GM21360 (cell line): ENCODE data around the gene SCAMP5.

Experiments used
- ATAC-seq: cut with Tn5 transposase; IDR thresholded peaks from one replicate; pipeline ENCODE4 v1.9.1; 2021; ENCODE audit warnings: mild to moderate bottlenecking, moderate library complexity; ENCODE audit not compliant: unreplicated experiment

SCAMP5 gene

DNA sequence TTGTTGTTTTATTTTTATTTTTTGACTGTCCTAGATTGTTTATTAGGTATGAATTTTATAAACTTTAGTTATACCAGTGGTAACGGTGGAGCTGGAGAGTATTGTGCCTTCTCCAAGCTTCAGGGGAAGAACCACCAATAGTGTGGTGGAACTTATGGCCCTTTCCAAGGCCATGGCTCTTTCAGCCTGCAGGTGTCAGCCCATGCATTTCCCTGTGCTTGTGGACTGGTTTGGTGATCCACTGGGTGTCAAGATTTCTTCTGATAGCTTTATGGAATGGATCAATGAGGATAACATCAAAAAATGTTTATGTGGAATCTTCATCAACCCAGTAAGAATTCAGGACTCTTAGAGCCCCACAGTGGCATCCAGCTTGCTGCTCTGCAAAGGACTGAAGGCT, 19.2 kb upstream of the SCAMP5 start:
- ATAC-seq, result no peak

DNA sequence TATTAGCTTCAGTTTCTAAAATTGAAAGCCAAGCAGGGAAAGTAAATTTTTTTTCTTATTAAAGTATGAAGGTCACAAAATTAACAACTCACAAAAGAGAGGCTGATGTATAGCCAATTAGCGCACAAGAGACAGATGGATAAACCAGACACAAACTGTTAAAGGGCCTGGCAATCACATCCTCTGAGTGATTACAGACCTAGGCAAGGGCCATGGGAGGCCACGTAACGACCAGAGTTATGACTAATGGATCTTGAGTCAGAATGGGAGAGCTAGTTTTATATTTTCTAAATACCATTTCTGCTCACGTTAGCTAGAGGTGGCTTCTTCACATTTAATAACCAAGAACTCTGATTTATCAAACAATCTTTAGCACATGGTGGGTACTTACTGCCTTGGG, 17.8 kb upstream of the SCAMP5 start:
- ATAC-seq, result no peak

GRCh38 chr15:74978077-74978476, 17.3 kb upstream of the SCAMP5 start:
- no peak for ATAC-seq

GRCh38 chr15:74978503-74978902, 16.9 kb upstream of the SCAMP5 start:
- no peak for ATAC-seq

DNA sequence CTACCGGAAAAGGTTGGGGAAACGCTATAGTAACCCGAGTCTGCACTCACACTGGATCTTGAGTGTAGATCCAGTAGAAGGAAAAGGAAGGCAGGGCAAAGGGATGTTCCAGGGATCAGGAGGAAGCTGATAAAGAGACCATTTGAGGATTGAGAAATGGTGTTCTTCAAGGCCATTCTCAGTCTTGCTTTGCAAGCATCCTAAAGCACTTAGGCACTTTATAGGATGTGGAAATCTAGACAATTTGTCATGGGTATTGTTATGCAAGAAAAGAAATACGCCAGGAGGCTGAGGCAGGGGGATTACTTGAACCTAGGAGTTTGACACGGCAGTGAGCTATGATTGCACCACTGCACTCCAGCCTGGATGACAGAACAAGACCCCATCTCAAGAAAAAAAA, 13.2 kb upstream of the SCAMP5 start:
- ATAC-seq, result no peak

DNA sequence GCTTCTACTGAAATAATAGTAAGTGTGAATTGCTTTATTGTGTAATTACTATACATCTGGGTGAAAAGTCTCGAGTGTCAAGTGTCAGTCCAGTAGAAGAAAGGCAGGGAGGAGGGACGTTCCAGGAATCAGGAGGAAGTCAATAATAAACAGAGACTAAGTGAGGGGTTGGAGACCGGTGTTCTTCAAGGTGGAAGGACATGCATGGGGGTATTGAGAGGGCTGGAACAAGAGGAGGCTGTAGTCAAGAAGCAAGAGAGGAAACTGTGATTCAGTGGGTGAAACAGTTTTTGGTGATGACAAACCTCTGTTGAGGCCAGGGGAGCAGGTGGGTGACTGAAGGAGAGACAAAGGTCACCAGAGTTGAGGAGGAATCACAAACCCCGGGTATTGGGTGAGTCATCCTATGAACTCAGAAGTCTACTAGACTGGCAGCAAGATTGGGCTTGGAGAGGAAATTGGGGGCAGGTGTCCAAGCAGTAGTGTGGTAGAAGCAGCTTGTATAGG, 11.6 kb upstream of the SCAMP5 start:
- no peak for ATAC-seq

DNA sequence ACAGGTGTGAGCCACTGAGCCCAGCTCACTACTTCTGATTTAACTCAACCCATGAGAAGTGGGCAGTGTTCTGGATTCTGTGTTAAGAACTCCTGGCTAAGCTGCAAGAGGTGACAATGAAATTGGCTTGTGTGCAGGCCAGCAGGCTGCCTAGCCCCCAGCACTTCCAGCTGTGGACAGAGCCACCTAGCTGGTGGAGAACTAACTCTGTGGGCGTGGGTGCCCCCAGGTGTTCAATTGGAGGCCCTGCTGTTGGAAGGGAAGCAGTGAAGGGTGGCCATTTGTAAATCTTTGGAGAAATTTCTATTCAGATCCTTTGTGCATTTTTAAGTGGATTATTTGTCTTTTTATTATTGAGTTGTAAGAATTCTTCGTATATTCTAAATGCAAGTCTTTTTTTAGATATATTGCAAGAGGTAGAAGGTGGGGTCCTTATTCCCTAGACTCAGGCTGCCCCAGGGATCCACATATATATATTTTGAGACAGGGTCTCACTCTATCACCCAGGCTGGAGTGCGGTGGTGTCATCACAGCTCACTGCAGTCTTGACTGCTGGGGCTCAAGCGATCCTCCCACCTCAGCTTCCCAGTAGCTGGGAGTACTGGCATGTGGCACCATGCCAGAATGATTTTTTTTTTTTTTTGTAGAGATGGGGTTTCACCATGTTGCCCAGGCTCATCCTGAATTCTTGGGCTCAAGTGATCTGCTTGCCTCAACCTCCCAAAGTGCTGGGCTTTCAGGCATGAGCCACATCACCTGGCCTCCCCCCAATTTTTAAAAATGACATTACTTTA, 7.2 kb upstream of the SCAMP5 start:
- no peak for ATAC-seq

DNA sequence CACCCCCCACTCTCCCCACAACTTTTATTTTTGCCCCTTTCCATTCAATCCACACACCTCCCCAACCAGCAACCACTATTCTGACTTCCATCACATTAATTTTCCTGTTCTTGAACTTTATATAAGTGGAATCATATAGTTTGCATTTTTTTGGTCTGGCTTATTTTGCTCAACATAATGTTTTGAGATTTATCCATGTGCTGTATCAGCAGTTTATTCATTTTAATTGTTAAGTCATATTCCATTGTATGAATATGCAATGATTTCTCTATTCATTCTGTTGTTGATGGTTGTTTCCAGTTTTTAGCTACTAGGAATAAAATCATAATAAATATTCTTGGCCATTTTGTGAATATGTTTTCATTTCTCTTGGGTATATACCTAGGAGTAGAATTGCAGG, 5.8 kb upstream of the SCAMP5 start:
- no peak for ATAC-seq

DNA sequence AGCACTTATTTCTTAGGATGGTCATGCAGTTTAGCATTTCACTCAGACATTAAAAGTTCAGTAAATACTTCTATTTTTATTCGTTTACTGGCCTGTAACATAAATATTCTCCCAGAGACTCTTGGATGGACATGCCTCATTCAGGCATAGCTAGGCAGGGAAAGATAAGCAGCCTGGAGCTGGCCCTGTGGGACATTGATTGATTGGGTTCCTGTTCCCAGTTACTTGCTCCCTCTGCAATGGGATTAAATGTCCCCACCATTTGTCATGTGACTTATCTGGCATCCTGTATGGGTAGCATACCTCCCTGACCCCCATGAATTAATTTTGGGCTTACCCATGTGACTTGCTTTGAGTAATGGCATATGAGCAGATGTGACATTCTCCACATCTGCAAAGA, 2.7 kb upstream of the SCAMP5 start:
- no peak for ATAC-seq

DNA sequence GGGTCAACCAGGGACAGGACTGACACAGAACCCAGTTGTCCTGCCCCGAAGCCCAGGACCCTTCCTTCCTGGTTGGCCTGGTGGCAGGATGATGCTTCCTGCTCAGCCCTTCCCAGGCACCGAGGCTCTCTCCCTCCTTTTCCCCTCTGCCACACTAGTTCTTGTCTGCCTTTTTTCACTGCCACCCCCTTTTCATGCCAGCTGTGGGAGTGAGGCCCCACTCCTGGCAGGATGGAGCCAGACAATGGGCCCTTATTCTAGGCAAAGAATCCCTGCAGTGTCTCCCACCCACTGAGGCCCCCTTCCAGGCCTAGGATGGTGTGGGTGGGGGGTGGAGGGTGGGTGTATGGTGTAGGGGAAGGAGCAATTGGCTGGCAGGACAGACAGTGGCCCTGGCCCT, 1.1 kb upstream of the SCAMP5 start:
- no peak for ATAC-seq

DNA sequence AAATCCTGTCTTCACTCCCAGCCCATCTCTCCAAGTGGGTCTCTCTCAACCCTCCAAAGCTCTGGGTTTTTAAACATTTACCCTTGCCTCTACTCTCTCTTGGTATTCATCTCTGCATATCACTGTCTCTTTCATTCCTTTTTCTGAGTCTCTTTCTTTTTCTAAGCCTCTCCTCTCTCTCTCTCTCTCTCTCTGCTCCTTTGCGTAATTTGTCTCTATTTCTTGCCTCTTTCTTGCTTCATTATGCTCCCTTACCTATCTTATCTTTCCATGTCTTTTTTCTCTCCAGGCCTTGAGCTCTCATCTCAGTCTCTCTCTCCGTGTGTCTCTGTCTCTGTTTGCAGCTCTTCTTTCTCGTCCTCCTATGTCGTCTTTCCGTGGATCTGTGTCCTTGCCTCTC, 678 bp upstream of the SCAMP5 start:
- no peak for ATAC-seq

DNA sequence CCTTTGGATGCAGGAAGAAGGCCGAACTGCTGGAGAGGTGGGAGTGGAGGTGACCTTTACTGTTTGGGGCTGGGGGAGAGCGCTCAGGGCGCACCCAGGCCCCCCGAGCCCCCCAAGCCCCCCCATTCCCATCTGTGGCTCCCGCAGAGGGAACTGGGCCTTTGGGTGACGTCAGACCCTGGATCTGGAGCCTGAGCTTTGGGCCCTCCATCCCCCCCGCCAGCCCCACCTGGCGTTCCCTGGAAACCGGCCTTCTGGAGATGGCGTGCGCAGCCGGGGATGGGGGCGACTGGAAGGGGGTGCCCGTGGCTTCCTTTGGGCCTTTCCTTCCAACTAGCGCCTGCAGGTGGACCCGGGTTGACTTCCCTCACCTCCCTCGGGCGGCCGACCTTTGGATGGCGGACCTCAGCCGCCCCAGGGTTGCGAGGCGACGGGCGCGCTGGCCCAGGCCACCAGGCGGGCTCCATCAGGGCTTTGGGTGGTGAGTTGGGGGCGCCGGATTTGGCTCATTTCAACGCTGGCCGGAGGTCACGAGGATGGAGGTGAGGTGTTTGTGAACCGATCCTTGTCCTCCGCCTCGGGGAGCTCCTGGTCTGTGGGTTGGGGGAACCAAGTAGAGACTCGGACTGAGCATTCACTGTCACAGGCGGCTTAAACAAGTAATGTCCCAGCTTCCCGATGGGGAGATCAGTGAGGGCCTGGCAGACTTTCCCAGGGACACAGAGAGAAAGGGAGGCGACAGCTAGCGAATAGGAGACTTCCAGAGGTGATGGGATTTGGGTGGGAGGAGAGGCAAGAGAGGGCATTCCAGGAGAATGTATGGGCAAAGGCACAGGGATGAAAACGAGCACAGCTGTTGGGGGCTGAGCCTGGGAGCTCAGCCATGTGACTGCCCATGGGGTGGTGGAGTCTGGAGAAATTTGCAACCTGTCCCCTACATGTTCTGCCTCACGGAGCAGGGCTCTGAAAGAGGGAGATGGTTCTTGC, 709 bp downstream of the SCAMP5 start:
- no peak for ATAC-seq

- no peak for ATAC-seq
These were observed 1.8 kb downstream of the SCAMP5 start for GRCh38 chr15:74997141-74997540.

DNA sequence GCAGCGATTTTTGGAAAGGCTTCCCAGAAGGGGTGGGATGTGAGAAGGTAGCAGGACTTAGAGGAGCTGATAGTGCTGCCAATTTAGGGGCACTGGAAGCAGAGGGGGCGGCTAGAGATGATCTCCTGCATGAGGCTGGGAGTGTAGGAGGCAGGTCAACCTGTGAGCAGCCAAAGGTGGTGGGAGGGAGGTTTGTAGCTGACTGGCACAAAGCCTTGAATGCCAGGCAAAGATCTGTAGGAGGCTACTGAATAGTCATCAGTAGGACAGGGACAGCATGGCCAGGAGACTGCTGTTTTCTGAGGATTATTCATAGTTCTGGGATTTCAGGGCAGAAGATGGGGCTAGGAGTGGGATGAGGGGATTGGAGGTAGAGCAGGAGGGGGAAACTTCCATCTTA, 2.2 kb downstream of the SCAMP5 start:
- ATAC-seq, result no peak

- no peak for ATAC-seq
These were observed 5.9 kb downstream of the SCAMP5 start for GRCh38 chr15:75001310-75001709.

DNA sequence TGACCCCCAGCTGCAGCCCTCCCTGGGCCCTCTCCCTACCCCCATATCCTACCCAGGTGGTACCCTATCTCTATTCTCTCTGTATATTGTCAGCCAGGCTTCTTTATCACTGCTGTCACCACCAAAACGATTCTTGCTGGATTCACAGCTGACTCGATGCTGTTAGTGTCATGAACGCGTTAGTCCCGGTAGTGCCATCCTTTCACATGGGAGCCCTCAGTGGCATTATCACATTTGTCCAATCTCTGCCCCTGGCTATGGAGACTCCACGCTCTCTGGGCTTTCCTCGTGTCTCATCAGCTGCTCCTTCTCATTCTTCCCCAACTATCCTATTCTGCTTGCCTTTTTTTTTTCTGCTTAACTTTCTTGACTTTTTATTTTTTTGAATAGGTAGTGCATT, 7.0 kb downstream of the SCAMP5 start:
- ATAC-seq, result no peak

GRCh38 chr15:75007216-75007615, 11.9 kb downstream of the SCAMP5 start:
- no peak for ATAC-seq

DNA sequence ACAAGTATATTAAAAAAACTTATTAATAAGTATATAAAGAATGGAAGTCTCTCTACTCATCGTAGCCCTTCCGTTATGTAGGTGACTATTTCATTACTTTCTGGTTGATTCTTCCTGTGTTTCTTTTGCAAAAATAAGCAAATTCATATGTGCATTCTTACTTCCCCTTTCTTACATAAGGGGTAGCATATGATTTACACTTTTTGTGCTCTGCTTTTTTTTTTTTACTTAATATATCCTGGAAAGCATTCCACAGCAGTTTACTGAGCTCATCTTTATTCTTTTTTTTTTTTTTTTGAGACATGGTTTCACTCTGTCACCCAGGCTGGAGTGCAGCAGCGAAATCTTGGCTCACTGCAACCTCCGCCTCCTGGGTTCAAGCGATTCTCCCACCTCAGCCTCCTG, 12.9 kb downstream of the SCAMP5 start:
- peak; percentile 38 for ATAC-seq

DNA sequence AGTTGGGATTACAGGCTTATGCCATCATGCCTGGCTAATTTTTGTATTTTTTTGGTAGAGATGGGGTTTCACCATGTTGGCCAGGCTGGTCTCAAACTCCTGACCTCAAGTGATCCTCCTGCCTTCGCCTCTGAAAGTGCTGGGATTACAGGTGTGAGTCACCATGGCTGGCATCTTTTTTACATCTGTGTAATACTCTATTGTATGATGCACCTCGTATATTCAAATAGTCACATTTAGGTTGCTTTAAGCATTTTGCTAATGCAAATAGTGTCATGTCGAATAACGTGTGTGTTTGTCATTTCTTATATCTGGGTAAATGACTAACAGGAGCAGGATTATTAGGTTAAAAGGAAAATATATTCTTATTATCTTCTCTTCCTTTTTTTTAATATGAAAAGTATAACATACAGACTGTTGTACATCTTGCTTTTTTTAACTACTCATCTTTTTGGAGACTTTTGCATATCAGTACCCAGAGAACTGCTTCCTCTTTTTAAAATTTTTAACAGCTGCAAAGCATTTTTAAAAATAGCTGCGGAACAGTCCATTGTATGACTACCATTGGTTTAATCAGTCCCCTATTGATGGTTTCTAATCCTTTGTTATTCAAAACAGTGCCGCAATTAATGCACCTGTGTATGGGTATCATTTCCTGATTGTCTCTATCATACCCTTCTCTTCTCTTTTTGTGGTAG, 13.4 kb downstream of the SCAMP5 start:
- ATAC-seq, result peak; percentile 59

- ATAC-seq, result no peak
These were observed 21.1 kb downstream of the SCAMP5 start for GRCh38 chr15:75016431-75016830.

DNA sequence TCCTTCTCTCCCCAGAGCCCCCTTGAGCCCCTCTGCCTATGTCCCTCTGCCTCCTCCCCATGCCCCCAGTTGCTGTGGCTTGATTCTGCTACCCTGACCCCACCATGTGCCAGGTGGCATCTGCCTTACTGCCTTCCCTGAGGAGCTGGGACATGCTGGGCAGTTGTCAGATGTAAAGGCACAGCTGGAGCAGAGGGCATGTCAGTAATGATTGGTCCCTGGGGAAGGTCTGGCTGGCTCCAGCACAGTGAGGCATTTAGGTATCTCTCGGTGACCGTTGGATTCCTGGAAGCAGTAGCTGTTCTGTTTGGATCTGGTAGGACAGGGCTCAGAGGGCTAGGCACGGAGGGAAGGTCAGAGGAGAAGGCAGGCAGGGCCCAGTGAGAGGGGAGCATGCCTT, 24.6 kb downstream of the SCAMP5 start:
- ATAC-seq, result no peak
